T-helper 2 cell treated with Interferon-gamma antibody and Interleukin-4, amounts not matched to agents 5 μg/mL and 100 μg/mL, for 36 hours (primary cell): ENCODE measurements around the gene EHD1.

Source experiments
- DNase-seq: peaks from one replicate; pipeline ENCODE4 v3.0.0; 2021; ENCODE audit warnings: low spot score
- H3K27ac Mint-ChIP-seq: one replicate; pipeline ENCODE4 v1.8.0; 2021; ENCODE audit warnings: mild to moderate bottlenecking, mixed read lengths
- H3K27me3 Mint-ChIP-seq: one replicate; pipeline ENCODE4 v1.8.0; 2021; ENCODE audit warnings: low read depth, mixed read lengths
- H3K36me3 Mint-ChIP-seq: one replicate; pipeline ENCODE4 v1.8.0; 2021; ENCODE audit warnings: low read depth, mixed read lengths
- H3K4me1 Mint-ChIP-seq: one replicate; pipeline ENCODE4 v1.8.0; 2021; ENCODE audit warnings: low read depth, mixed read lengths
- H3K4me3 Mint-ChIP-seq: one replicate; pipeline ENCODE4 v1.8.0; 2022; ENCODE audit warnings: mild to moderate bottlenecking, moderate library complexity, mixed read lengths
- H3K9me3 Mint-ChIP-seq: one replicate; pipeline ENCODE4 v1.8.0; 2021; ENCODE audit warnings: mixed read lengths

Gene EHD1

DNA sequence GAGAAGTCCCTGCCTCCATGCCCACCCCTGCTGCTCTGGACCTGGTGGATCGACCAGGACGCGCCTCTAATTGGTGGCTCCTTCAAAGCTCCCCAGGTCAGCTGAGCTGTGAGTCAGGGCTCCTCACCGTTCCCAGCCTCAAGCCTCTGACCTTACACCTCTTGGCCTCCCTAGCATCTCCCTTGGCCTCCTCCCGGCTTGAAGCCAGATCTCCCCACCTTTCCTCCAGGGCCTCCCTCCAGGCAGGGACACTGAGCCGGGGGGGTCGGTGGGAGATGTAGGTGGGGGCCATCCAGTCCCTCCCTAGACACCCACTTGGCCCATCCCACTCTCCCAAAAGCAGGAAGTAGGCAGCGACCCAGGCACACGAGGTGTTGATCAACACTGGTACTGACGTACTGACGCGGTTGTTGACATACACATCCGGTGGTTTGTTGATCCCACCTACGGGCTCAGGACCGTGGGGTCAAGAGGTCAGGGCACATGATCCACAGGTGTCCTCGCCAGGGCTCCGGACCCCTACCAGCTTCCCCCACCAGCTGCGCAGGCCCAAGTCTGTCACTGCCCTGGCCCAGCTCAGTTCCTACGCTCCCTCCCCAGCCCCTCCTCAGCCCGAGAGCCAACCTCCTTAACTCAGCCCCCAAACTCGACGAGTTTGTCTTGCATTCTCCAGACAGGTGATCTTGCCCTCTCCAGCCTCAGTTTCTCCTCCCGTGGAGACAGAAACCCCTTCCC, 37.8 kb upstream of the EHD1 start:
- H3K9me3 Mint-ChIP-seq: no peaks in the 10 kb centered on the region
- DNase-seq: peak; percentile 39
- peak overlapping the region; percentile 97 for H3K4me3 Mint-ChIP-seq
- H3K27me3 Mint-ChIP-seq: no peaks in the 10 kb centered on the region
- H3K36me3 Mint-ChIP-seq: no peaks in the 10 kb centered on the region
- H3K4me1 Mint-ChIP-seq: peaks cover 20% of the 10 kb centered on the region
- peak overlapping the region; percentile 97 for H3K27ac Mint-ChIP-seq

DNA sequence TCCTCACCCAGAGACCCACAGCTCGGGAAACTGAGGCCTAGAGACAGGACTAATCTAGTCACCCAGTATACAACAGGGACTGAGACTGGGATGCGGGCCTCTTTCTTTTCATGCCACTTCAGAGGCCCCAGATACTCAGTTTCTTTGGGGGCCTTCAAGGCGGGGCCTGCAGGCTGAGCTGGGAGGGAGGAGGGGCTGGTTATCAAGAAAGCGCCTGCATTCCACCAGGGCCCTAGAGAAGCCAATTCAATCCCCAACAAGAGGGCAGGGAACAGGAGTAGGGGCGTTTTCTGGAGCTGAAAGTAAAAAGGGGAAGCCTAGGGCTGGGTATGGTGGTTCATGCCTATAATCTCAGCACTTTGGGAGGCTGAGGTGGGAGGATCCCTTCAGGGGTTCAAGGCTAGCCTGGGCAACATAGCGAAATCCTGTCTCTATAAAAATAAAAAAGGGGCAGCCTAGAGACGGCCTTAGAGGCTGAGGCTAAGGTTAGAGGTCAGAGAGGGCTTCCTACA, 37.0 kb upstream of the EHD1 start:
- Mint-ChIP-seq H3K36me3 (peaks cover 3% of the 10 kb centered on the region), H3K27me3 (no peaks in the 10 kb centered on the region), H3K4me3 (peak overlapping the region; percentile 97), H3K4me1 (peaks cover 20% of the 10 kb centered on the region), H3K27ac (peak overlapping the region; percentile 97), H3K9me3 (no peaks in the 10 kb centered on the region)
- DNase-seq: no peak

DNA sequence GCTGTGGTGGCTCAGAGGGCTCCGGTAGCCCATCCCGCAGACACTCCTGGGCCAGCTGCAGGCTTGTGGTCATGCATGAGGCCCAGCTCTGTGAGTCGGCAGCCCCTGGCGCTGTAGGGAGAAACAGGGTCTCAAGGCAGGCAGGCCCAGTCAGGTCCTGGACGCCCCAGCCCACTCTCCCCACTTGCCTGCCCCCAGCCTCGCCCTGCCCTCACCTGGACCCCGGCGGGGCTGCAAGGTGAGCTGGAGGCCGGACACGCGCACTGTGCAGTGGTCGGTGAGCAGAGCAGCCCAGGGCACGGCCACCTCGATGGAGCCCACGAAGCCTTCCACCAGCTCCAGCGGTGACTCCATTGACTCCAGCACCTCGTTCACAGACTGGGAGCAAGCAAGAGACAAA, 35.7 kb upstream of the EHD1 start:
- Mint-ChIP-seq H3K4me1 (peaks cover 20% of the 10 kb centered on the region), H3K4me3 (no peak overlapping the region)

DNA sequence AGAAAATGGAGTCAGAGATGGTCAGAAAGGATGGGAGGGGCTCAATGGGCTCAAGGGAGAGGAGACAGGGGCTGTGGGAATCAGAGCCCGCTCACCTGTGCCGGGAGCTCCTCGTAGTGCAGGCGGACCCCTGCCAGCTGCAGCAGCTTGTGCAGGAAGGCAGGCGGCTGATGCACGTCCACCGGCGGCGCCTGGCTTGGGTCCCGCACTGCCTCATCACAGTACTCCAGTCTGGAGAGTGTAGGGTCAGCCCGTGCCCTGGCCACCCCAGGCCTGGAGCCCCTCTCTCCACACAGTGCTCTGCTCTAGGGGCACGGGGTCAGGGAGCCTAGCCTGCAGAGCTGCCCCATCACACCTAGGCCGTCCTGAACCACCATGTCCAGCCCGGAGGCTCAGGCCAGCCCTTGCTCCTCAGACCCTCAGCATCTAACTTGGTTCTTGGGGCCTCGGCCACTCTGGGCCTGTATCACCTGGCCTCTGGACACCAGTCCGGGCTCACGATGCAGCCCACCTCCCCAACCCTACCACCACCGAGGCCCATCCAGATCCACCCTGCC, 34.8 kb upstream of the EHD1 start:
- peaks cover 20% of the 10 kb centered on the region for H3K4me1 Mint-ChIP-seq
- no peak overlapping the region for H3K27ac Mint-ChIP-seq
- no peak for DNase-seq
- no peaks in the 10 kb centered on the region for H3K9me3 Mint-ChIP-seq
- H3K4me3 Mint-ChIP-seq: no peak overlapping the region
- H3K27me3 Mint-ChIP-seq: no peaks in the 10 kb centered on the region
- H3K36me3 Mint-ChIP-seq: peaks cover 5% of the 10 kb centered on the region

More for the DNA sequence above, 35.7 kb upstream of the EHD1 start:
- peak overlapping the region; percentile 49 for H3K27ac Mint-ChIP-seq
- H3K27me3 Mint-ChIP-seq: no peaks in the 10 kb centered on the region
- H3K9me3 Mint-ChIP-seq: no peaks in the 10 kb centered on the region
- H3K36me3 Mint-ChIP-seq: peaks cover 3% of the 10 kb centered on the region
- DNase-seq: no peak

DNA sequence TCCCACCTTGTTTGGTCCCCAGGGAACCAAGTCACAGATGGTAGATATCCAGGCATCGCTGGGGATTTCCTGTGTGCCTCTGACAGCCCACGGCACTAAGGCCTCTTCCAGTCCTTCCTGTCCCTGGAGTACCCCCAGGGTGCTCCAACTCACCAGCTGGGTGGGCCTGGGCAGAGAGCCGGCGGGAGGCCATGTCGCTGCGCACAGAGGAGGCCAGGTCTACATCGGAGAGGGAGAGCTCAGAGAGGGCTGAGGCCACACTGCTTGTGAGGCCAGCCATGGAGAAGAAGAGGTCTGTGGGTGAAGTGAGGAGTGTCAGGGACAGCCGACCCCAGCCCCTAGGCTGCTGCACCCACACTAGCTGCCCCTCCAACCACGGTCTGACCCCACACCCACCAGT, 33.3 kb upstream of the EHD1 start:
- Mint-ChIP-seq H3K27ac (no peak overlapping the region), H3K27me3 (no peaks in the 10 kb centered on the region), H3K36me3 (peaks cover 9% of the 10 kb centered on the region), H3K4me1 (peaks cover 9% of the 10 kb centered on the region), H3K4me3 (no peak overlapping the region), H3K9me3 (no peaks in the 10 kb centered on the region)
- DNase-seq: no peak

DNA sequence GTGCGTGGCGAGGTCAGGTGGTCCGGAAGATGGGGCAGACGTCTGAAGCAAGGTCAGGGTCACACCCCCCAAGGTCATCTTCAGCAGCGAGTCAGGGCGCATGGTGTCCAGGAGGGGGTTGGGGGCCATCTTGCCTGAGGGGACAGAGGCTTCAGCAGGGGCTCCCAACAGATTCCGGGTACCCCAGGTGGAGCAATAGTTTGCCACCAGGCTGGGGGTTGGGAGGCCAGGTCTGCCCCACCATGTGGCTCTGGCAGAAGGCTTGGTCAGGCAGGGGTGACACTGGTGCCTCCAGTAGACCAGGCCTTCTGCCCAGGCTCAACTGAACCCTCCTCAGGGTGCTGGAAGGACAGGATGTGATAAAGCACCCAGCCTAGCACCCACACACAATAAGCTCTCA, 32.7 kb upstream of the EHD1 start:
- Mint-ChIP-seq H3K4me1 (peaks cover 5% of the 10 kb centered on the region), H3K27ac (no peak overlapping the region), H3K9me3 (no peaks in the 10 kb centered on the region), H3K36me3 (peaks cover 9% of the 10 kb centered on the region), H3K27me3 (no peaks in the 10 kb centered on the region), H3K4me3 (no peak overlapping the region)
- no peak for DNase-seq

DNA sequence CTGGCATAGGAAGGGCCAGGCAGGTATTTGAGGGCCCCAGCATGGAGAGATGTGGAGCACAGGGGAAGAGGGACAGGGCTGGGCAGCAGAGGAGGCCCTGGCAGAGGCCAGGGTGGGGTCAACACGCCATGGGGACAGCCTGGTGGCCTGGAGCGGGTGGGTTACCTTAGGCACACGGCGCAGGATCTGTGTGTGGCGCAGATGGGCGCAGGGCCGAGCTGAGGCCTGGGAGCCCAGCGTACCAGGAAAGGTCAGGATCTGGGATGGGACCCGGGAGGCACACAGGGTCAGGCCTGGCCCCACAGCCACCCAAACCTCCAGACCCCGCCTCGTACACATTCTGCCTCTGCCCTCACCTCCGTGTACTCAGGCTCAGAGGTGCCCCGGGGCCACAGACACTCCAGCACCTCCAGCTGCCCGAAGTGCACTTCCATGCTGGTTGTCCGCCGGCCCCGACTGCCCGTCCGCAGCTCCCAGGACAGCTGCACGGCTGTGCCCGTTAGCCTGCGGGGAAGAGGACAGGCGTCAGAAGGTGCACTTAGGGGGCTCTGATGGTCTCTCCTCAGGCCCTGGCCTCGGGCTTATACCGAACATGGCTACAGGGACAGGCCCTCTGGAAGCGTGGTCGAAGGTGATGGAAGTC, 32.2 kb upstream of the EHD1 start:
- no peak overlapping the region for H3K4me3 Mint-ChIP-seq
- H3K27ac Mint-ChIP-seq: no peak overlapping the region
- H3K27me3 Mint-ChIP-seq: no peaks in the 10 kb centered on the region
- H3K4me1 Mint-ChIP-seq: peaks cover 2% of the 10 kb centered on the region
- no peak for DNase-seq
- peaks cover 9% of the 10 kb centered on the region for H3K36me3 Mint-ChIP-seq
- H3K9me3 Mint-ChIP-seq: no peaks in the 10 kb centered on the region

DNA sequence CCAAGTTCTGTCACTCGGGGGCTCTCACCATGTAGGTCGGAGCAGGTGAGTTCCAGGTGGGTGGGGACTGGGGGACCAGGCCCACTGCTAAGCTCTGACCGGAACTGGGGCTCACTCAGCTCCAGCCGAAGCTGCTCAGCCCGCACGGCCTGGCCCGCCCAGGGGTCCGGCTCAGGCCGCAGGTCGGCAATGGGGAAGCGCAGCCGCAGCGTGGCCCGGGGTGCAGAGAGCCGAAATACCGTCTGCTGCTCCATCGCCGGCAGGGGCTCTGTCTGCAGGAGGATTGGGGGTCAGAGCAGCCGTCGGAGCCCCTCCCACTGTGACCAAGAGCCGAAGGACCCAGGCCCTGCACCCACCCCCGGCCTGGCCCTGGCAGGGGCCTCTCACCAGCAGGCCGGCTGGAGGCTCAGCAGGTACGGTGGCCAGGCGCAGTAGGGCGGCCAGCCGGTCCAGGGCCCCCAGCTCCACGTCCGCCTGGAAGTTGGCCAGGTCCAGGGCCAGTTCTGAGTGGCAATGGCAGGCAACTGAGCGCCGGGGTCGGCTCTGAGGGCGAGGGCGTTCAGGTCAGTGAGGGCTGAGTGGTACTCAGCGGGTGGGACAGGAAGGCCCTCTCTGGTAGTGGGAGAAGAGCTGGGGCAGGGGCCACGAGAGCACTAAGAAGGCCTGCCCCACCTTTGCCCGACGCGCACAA, 31.4 kb upstream of the EHD1 start:
- H3K27ac Mint-ChIP-seq: no peak overlapping the region
- no peaks in the 10 kb centered on the region for H3K4me1 Mint-ChIP-seq
- no peak overlapping the region for H3K4me3 Mint-ChIP-seq
- H3K27me3 Mint-ChIP-seq: no peaks in the 10 kb centered on the region
- peaks cover 14% of the 10 kb centered on the region for H3K36me3 Mint-ChIP-seq
- DNase-seq: no peak
- H3K9me3 Mint-ChIP-seq: no peaks in the 10 kb centered on the region

DNA sequence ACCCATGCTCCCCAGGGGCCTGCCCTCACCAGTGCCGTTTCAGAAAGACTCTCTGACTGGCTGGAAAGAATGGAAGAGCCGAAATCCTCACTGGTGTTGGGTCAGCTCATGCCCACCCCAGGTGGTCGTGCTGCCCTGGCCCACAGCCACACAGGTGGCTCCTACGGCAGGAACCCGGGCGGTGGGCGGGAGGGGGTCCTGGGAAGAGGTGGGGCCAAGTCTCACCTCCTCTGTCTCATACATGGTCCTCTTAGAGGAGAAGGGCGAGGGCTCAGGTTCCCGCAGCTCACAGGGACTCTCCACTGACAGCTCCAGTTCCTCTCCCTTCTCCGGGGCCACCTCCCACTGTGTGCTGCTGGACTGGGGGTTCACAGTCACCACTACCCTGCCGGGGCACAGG, 30.3 kb upstream of the EHD1 start:
- H3K27ac Mint-ChIP-seq: no peak overlapping the region
- no peaks in the 10 kb centered on the region for H3K27me3 Mint-ChIP-seq
- H3K9me3 Mint-ChIP-seq: no peaks in the 10 kb centered on the region
- no peaks in the 10 kb centered on the region for H3K4me1 Mint-ChIP-seq
- no peak for DNase-seq
- no peak overlapping the region for H3K4me3 Mint-ChIP-seq
- peaks cover 14% of the 10 kb centered on the region for H3K36me3 Mint-ChIP-seq

DNA sequence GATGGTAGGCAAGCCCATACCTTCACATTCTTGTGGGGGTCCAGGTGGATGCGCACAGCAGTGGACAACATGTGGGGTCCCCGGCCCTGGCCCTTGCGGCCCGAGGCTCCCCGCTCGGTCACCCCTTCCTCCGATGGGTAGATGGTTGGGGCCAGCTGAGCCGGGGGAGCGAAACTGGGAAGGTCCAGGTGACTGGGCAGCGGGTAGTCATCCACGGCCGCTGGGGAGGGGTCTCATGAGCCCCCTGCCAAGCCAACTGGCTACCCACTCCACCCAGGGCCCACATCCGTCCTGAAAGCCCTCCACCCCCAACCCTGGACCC, 27.9 kb upstream of the EHD1 start:
- Mint-ChIP-seq H3K9me3 (no peaks in the 10 kb centered on the region), H3K27ac (no peak overlapping the region), H3K4me1 (peaks cover 2% of the 10 kb centered on the region), H3K4me3 (no peak overlapping the region), H3K36me3 (peaks cover 17% of the 10 kb centered on the region), H3K27me3 (no peaks in the 10 kb centered on the region)
- DNase-seq: no peak

DNA sequence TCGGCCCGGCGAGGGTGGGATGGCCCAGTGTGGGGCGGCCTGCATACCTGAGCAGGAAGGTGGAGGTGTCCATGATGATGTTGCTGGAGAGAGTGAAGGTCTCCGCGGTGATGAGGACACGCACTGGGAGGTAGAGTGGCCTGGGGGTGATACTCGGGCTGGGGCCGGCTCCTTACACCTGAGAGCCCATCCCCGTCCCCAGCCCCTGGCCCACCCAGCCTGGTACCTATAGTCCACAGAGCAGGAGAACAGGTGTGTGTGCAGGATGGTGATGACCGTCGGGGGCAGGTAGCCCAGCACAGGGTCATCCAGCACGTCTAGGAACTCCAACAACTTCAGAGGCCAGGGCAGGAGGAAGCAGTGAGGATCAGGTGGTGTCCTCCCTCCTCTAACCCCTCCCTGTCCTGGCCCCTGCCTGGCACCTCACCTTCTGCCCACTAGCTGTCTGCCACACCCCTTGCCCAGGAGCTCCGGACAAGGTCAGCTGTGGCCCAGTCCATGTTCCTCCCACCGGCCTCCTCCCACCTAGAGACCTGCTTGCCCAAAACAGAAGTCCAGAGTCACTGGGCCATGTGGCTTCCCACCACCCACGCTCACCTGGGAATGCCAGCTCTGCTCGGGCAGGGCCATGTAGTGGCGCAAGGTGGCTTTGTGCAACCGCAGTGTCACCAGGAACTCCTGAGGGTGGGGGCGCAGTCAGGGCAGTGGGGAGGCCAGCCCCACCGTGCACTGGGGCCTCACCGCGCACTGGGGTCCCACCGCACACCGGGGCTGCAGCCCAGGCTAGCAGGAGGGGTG, 27.3 kb upstream of the EHD1 start:
- Mint-ChIP-seq H3K27ac (no peak overlapping the region), H3K4me1 (peaks cover 2% of the 10 kb centered on the region), H3K27me3 (no peaks in the 10 kb centered on the region), H3K36me3 (peaks cover 15% of the 10 kb centered on the region), H3K4me3 (no peak overlapping the region), H3K9me3 (no peaks in the 10 kb centered on the region)
- no peak for DNase-seq

DNA sequence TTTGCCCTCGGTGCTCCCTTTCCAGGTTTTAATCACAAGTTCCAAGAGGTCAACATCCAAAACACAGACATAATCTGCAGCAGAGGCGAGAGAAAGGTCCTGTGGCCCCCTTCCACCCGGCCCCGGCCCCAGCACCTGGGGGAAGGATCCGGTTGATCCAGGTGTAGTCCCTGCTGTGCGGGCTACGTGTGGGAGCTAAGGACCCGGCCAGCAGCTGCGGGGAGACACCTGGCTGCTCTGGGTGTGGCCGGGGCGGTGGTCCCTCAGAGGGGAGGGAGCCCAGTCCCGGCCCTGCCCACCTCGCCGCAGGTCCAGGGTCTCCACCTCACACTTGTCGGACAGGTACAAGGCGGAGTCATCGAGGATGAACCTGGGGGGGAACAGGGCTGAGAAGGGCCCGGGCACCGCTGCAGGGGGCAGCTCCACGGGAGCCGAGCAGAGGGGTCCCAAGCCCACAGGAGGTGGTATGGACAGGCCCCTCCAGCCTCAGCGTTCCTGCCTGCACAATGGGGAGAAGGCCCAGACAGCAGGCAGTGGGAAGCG, 24.9 kb upstream of the EHD1 start:
- H3K9me3 Mint-ChIP-seq: no peaks in the 10 kb centered on the region
- H3K4me3 Mint-ChIP-seq: no peak overlapping the region
- H3K4me1 Mint-ChIP-seq: peaks cover 6% of the 10 kb centered on the region
- no peak overlapping the region for H3K27ac Mint-ChIP-seq
- H3K27me3 Mint-ChIP-seq: no peaks in the 10 kb centered on the region
- DNase-seq: no peak
- H3K36me3 Mint-ChIP-seq: peaks cover 20% of the 10 kb centered on the region

DNA sequence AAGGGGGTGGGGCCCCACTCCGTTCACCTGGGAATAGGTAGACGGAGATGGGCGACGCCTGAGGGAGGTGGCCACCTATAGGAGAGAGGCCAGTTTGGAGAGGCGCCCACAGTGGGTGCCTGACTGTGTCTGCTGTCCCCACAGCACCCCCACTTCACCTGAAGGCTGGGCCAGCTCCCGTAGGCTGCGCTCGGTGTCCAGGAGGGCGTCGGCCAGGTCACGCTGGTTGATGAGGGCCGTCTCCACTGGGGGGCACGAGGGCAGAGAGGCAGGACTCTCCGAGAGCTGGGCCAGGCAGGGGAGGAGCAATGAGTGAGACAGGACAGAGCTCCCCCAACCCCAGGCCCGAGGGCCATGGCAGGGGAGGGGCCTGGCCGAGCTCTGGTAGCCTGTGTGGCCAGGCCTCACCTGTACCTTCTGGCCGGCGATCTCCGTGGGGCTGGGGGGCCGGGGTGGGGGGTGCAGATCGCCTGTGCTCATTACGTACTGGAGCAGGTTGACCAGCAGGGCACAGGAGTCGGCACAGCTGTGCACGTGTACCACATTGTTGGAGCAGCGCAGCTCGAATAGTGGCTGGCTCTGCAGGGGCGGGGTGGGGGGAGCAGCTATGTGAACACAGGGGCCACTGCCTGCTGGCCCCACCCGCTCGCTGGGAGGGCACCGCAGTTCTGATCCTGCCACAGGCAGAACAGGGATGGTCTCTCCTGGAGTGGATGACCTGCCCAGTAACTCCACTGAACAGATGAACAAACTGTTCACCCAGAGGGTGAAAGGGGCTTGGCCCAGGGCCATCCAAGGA, 23.9 kb upstream of the EHD1 start:
- no peak for DNase-seq
- H3K36me3 Mint-ChIP-seq: peaks cover 19% of the 10 kb centered on the region
- no peak overlapping the region for H3K27ac Mint-ChIP-seq
- no peak overlapping the region for H3K4me3 Mint-ChIP-seq
- H3K27me3 Mint-ChIP-seq: no peaks in the 10 kb centered on the region
- peaks cover 6% of the 10 kb centered on the region for H3K4me1 Mint-ChIP-seq
- no peaks in the 10 kb centered on the region for H3K9me3 Mint-ChIP-seq
